OCI-LY1 (cell line): ENCODE data around the gene CNTN1.

ENCODE experiments used
- H2AFZ ChIP-seq: fragments of 200-600 bp; sonication (generic), shearing (Covaris generic); 2 replicates; pipeline ENCODE4 v1.6.0; 2014; ENCODE audit warnings: antibody characterized with exemption, mild to moderate bottlenecking, low read length
- H3F3A ChIP-seq: fragments of 200-600 bp; sonication (generic), shearing (Covaris generic); 2 replicates; pipeline ENCODE4 v1.6.0; 2014; ENCODE audit warnings: mild to moderate bottlenecking, antibody characterized with exemption, low read length, moderate library complexity; ENCODE audit not compliant: insufficient read depth
- H3K27ac ChIP-seq: fragments of 200-600 bp; sonication (generic); 2 replicates; pipeline ENCODE4 v1.5.1; 2014; ENCODE audit warnings: low read length, mixed run types, mild to moderate bottlenecking, low read depth; ENCODE audit not compliant: poor library complexity, severe bottlenecking
- H3K27me3 ChIP-seq: fragments of 200-600 bp; sonication (generic); 2 replicates; pipeline ENCODE4 v1.6.0; 2014; ENCODE audit warnings: antibody characterized with exemption, mild to moderate bottlenecking, low read length, moderate library complexity; ENCODE audit not compliant: insufficient read depth
- H3K36me3 ChIP-seq: fragments of 200-600 bp; sonication (generic); 2 replicates; pipeline ENCODE4 v1.6.1; 2014; ENCODE audit warnings: mild to moderate bottlenecking, antibody characterized with exemption, low read length, moderate library complexity, mixed read lengths; ENCODE audit not compliant: insufficient read depth
- H3K4me1 ChIP-seq: fragments of 200-600 bp; sonication (generic); 2 replicates; pipeline ENCODE4 v1.5.1; 2014; ENCODE audit warnings: mild to moderate bottlenecking, low read length, moderate library complexity; ENCODE audit not compliant: insufficient read depth, severe bottlenecking
- H3K4me2 ChIP-seq: fragments of 200-600 bp; sonication (generic), shearing (Covaris generic); 2 replicates; pipeline ENCODE4 v1.6.1; 2014; ENCODE audit warnings: low read length
- H3K4me3 ChIP-seq: fragments of 200-600 bp; sonication (generic); 2 replicates; pipeline ENCODE4 v1.5.1; 2014; ENCODE audit warnings: low read length, low read depth, mild to moderate bottlenecking, mixed read lengths; ENCODE audit not compliant: poor library complexity, severe bottlenecking
- H3K79me2 ChIP-seq: fragments of 200-600 bp; shearing (Covaris generic); 2 replicates; pipeline ENCODE4 v1.6.1; 2016; ENCODE audit warnings: mixed run types, low read length, mixed read lengths; ENCODE audit not compliant: insufficient read depth
- H3K9ac ChIP-seq: fragments of 200-600 bp; sonication (generic), shearing (Covaris generic); 2 replicates; pipeline ENCODE4 v1.6.1; 2014; ENCODE audit warnings: mild to moderate bottlenecking, low read length, mixed read lengths
- H3K9me2 ChIP-seq: fragments of 200-600 bp; sonication (generic), shearing (Covaris generic); 2 replicates; pipeline ENCODE4 v1.6.1; 2014; ENCODE audit warnings: low read depth, mild to moderate bottlenecking, low read length, mixed read lengths
- H3K9me3 ChIP-seq: fragments of 200-600 bp; shearing (Covaris generic); 2 replicates; pipeline ENCODE4 v1.6.1; 2014; ENCODE audit warnings: low read length, mixed read lengths
- H4K20me1 ChIP-seq: fragments of 200-600 bp; sonication (generic), shearing (Covaris generic); 2 replicates; pipeline ENCODE4 v1.6.0; 2016; ENCODE audit warnings: mild to moderate bottlenecking, low read length; ENCODE audit not compliant: insufficient read depth
- CTCF ChIP-seq: fragments of 200-600 bp; sonication (generic), shearing (Covaris generic); IDR thresholded peaks from 2 replicates; pipeline ENCODE4 v1.5.1; 2017; ENCODE audit warnings: mild to moderate bottlenecking, antibody characterized with exemption, low read length, moderate library complexity, mixed read lengths
- EZH2 ChIP-seq: fragments of 200-600 bp; sonication (generic), shearing (Covaris generic); IDR thresholded peaks from 2 replicates; pipeline ENCODE4 v1.8.0; 2017; ENCODE audit warnings: borderline replicate concordance, mixed run types, mild to moderate bottlenecking, antibody characterized with exemption, low read length, moderate library complexity, mixed read lengths

Gene CNTN1

GRCh38 chr12:40663781-40664180 lies 28.5 kb upstream of the CNTN1 start:
- H3K4me2 ChIP-seq, result no peak overlapping the region
- no peak for TF ChIP-seq CTCF
- no peak for TF ChIP-seq EZH2
- no peaks in the 10 kb centered on the region for H3K9me3 ChIP-seq
- no peaks in the 10 kb centered on the region for H3K79me2 ChIP-seq
- H3F3A ChIP-seq, result no peaks in the 10 kb centered on the region
- no peaks in the 10 kb centered on the region for H4K20me1 ChIP-seq
- H3K9me2 ChIP-seq, result no peaks in the 10 kb centered on the region
- H3K36me3 ChIP-seq, result no peaks in the 10 kb centered on the region
- H3K27me3 ChIP-seq, result no peaks in the 10 kb centered on the region
- no peak overlapping the region for H3K4me3 ChIP-seq
- no peak overlapping the region for H2AFZ ChIP-seq
- H3K27ac ChIP-seq, result no peak overlapping the region
- no peaks in the 10 kb centered on the region for H3K4me1 ChIP-seq
- no peak overlapping the region for H3K9ac ChIP-seq

- H3K27ac ChIP-seq, result no peak overlapping the region
- no peaks in the 10 kb centered on the region for H3K79me2 ChIP-seq
- H3F3A ChIP-seq, result no peaks in the 10 kb centered on the region
- H3K4me3 ChIP-seq, result no peak overlapping the region
- H4K20me1 ChIP-seq, result no peaks in the 10 kb centered on the region
- H3K36me3 ChIP-seq, result no peaks in the 10 kb centered on the region
- H3K9me2 ChIP-seq, result no peaks in the 10 kb centered on the region
- TF ChIP-seq EZH2 (no peak), CTCF (no peak)
- no peaks in the 10 kb centered on the region for H3K4me1 ChIP-seq
- no peak overlapping the region for H3K4me2 ChIP-seq
- no peak overlapping the region for H2AFZ ChIP-seq
- H3K9me3 ChIP-seq, result no peaks in the 10 kb centered on the region
- no peaks in the 10 kb centered on the region for H3K27me3 ChIP-seq
- H3K9ac ChIP-seq, result no peak overlapping the region
Observed at GRCh38 chr12:40668099-40668529, 24.1 kb upstream of the CNTN1 start.

- H3K4me3 ChIP-seq, result no peak overlapping the region
- H3K27ac ChIP-seq, result no peak overlapping the region
- no peak overlapping the region for H2AFZ ChIP-seq
- no peaks in the 10 kb centered on the region for H3K9me2 ChIP-seq
- no peaks in the 10 kb centered on the region for H3K9me3 ChIP-seq
- H3K9ac ChIP-seq, result no peak overlapping the region
- TF ChIP-seq CTCF, result no peak
- no peak for TF ChIP-seq EZH2
- no peaks in the 10 kb centered on the region for H3K27me3 ChIP-seq
- no peaks in the 10 kb centered on the region for H4K20me1 ChIP-seq
- H3K4me2 ChIP-seq, result no peak overlapping the region
- no peaks in the 10 kb centered on the region for H3K36me3 ChIP-seq
- H3F3A ChIP-seq, result no peaks in the 10 kb centered on the region
- no peaks in the 10 kb centered on the region for H3K4me1 ChIP-seq
- H3K79me2 ChIP-seq, result no peaks in the 10 kb centered on the region
Observed at GRCh38 chr12:40672741-40673271, 19.4 kb upstream of the CNTN1 start.
